ENCODE data around the gene PARK7. TPM values are rescaled to one million over a fixed set of nuclear protein-coding genes. Genes with fewer than 3 reads are reported as not detected.

PARK7 gene
- total RNA-seq, 1 experiment from 2014 or later = 207 TPM

DNA sequence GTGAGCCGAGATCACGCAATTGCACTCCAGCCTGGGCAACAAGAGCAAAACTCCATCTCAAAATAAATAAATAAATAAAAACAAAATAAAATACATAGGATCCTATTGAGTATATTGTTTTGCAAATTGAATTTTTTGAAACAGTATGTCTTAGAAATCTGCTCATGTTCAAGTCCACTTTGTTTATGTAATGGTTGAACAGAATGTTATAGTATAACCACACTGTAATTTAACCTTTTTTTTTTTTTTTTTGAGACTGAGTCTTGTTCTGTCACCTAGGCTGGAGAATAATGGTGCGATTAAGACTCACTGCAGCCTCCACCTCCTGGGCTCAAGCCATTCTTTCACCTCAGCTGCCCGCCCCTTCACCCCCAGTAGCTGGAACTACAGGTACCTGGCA is 31.4 kb downstream of the PARK7 start:
- no peaks in the 10 kb centered on the region for H3K4me1 Mint-ChIP-seq (ENCODE audit: low read depth, unreplicated experiment)
- DNase-seq = no peak
- peaks cover 14% of the 10 kb centered on the region for H3K36me3 Mint-ChIP-seq (ENCODE audit: insufficient read depth, unreplicated experiment)
- H3K4me3 Mint-ChIP-seq (ENCODE audit: low read depth, unreplicated experiment) = no peak overlapping the region
- CTCF ChIA-PET = no interaction called here
- H3K9me3 Mint-ChIP-seq (ENCODE audit: low read depth, unreplicated experiment) = peaks cover 3% of the 10 kb centered on the region
- TF ChIP-seq, protein P1, sequence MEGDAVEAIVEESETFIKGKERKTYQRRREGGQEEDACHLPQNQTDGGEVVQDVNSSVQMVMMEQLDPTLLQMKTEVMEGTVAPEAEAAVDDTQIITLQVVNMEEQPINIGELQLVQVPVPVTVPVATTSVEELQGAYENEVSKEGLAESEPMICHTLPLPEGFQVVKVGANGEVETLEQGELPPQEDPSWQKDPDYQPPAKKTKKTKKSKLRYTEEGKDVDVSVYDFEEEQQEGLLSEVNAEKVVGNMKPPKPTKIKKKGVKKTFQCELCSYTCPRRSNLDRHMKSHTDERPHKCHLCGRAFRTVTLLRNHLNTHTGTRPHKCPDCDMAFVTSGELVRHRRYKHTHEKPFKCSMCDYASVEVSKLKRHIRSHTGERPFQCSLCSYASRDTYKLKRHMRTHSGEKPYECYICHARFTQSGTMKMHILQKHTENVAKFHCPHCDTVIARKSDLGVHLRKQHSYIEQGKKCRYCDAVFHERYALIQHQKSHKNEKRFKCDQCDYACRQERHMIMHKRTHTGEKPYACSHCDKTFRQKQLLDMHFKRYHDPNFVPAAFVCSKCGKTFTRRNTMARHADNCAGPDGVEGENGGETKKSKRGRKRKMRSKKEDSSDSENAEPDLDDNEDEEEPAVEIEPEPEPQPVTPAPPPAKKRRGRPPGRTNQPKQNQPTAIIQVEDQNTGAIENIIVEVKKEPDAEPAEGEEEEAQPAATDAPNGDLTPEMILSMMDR (IDR thresholded peaks at IDR 0.05; ENCODE audit: unreplicated experiment) = no peak
- H3K27ac Mint-ChIP-seq (ENCODE audit: unreplicated experiment) = no peak overlapping the region
- H3K27me3 Mint-ChIP-seq (ENCODE audit: unreplicated experiment) = no peaks in the 10 kb centered on the region
- intact Hi-C loops (cut with micrococcal nuclease; ENCODE audit: unreplicated experiment) = no loop called here
- no TSS peak for BruUV-seq (replicated peaks)

GRCh38 chr1:7993593-7994479 is 32.3 kb downstream of the PARK7 start:
- DNase-seq = no peak
- peaks cover 3% of the 10 kb centered on the region for H3K9me3 Mint-ChIP-seq (ENCODE audit: low read depth, unreplicated experiment)
- intact Hi-C loops (cut with micrococcal nuclease; ENCODE audit: unreplicated experiment) = no loop called here
- CTCF ChIA-PET = no interaction called here
- no peaks in the 10 kb centered on the region for H3K27me3 Mint-ChIP-seq (ENCODE audit: unreplicated experiment)
- peaks cover 14% of the 10 kb centered on the region for H3K36me3 Mint-ChIP-seq (ENCODE audit: insufficient read depth, unreplicated experiment)
- H3K27ac Mint-ChIP-seq (ENCODE audit: unreplicated experiment) = no peak overlapping the region
- no peaks in the 10 kb centered on the region for H3K4me1 Mint-ChIP-seq (ENCODE audit: low read depth, unreplicated experiment)
- TF ChIP-seq, protein P1 (IDR thresholded peaks at IDR 0.05; ENCODE audit: unreplicated experiment) = no peak
- H3K4me3 Mint-ChIP-seq (ENCODE audit: low read depth, unreplicated experiment) = no peak overlapping the region
- BruUV-seq (replicated peaks) = no TSS peak

DNA sequence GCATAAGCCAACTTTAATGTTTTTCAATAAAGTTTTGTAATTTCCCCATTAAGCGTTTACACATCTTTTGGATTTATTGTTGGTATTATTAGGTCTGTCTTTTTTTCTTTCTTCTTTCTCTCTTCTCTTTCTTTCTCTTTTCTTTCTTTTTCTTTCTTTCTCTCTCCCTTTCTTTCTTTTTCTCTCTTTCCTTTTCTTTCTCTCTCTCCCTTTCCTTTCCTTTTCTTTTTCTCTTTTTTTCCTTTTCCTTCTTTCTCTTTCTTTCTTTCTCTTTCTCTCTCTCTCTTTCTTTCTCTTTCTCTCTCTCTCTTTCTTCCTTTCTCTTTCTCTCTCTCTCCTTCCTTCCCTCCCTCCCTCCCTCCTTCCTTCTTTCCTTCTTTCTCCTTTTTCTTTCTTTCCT is 33.3 kb downstream of the PARK7 start:
- TF ChIP-seq, protein P1 (IDR thresholded peaks at IDR 0.05; ENCODE audit: unreplicated experiment) = no peak
- Mint-ChIP-seq H3K9me3 (ENCODE audit: low read depth, unreplicated experiment) (peaks cover 3% of the 10 kb centered on the region), H3K27ac (ENCODE audit: unreplicated experiment) (no peak overlapping the region), H3K27me3 (ENCODE audit: unreplicated experiment) (no peaks in the 10 kb centered on the region), H3K4me1 (ENCODE audit: low read depth, unreplicated experiment) (no peaks in the 10 kb centered on the region), H3K36me3 (ENCODE audit: insufficient read depth, unreplicated experiment) (peaks cover 13% of the 10 kb centered on the region), H3K4me3 (ENCODE audit: low read depth, unreplicated experiment) (no peak overlapping the region)
- DNase-seq = no peak
- CTCF ChIA-PET = no interaction called here
- no TSS peak for BruUV-seq (replicated peaks)
- intact Hi-C loops (cut with micrococcal nuclease; ENCODE audit: unreplicated experiment) = no loop called here

DNA sequence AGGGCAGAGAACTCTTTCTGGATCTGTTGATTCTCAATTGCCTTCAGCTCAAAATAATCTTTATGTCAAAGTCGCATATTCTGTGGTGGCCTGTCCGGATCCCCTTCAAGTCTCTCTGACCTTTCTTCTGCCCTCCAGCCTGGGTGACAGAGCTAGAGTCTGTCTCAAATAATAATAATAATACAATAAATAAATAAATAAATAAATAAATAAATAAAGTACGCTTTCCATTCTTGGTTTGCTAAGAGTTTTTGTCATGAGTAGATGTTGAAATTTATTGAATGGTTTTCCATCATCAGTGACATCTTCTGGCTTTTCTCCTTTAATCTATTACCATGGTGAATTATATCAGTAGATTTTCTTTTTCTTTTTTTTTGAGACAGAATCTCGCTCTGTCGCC is 33.9 kb downstream of the PARK7 start:
- Mint-ChIP-seq H3K27me3 (ENCODE audit: unreplicated experiment) (no peaks in the 10 kb centered on the region), H3K27ac (ENCODE audit: unreplicated experiment) (no peak overlapping the region), H3K4me3 (ENCODE audit: low read depth, unreplicated experiment) (no peak overlapping the region), H3K36me3 (ENCODE audit: insufficient read depth, unreplicated experiment) (peaks cover 8% of the 10 kb centered on the region), H3K4me1 (ENCODE audit: low read depth, unreplicated experiment) (no peaks in the 10 kb centered on the region), H3K9me3 (ENCODE audit: low read depth, unreplicated experiment) (no peaks in the 10 kb centered on the region)
- TF ChIP-seq, protein P1 (IDR thresholded peaks at IDR 0.05; ENCODE audit: unreplicated experiment) = no peak
- BruUV-seq (replicated peaks) = no TSS peak
- DNase-seq = no peak
- intact Hi-C loops (cut with micrococcal nuclease; ENCODE audit: unreplicated experiment) = no loop called here
- CTCF ChIA-PET = no interaction called here

Data from Calu3 (cell line).